ENCODE measurements around the gene VTI1A. TPM values are rescaled to one million over a fixed set of nuclear protein-coding genes. Genes with fewer than 3 reads are reported as not detected.
A peak's percentile ranks its signal among the peaks of the same experiment; 100 is the strongest.

VTI1A gene
- total and polyA plus RNA-seq, 2 of the 13 experiments (the other 11 are each of a cell fraction or from before 2014, with no cell fraction given), result 11.7 to 32.7 TPM

DNA sequence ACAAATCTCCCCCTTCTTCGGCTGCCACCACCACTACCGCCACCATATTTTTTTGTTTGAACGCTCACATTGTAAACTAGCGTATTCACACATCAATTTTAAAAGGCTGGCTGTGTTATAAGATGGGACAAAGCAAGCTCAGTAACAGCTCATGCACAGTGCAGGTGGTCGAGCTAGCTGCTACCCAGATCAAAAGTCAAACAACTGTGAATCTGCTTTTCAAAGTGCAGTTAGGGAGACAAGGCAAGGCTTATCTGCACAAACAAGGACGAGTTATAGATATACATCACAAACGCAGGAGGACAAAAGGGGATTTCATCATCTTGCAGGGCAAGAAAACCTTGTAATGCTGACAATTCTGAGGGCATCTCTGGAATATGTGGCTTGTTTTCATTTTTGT, 231.6 kb downstream of the VTI1A start (continued):
- TF ChIP-seq, protein P1, sequence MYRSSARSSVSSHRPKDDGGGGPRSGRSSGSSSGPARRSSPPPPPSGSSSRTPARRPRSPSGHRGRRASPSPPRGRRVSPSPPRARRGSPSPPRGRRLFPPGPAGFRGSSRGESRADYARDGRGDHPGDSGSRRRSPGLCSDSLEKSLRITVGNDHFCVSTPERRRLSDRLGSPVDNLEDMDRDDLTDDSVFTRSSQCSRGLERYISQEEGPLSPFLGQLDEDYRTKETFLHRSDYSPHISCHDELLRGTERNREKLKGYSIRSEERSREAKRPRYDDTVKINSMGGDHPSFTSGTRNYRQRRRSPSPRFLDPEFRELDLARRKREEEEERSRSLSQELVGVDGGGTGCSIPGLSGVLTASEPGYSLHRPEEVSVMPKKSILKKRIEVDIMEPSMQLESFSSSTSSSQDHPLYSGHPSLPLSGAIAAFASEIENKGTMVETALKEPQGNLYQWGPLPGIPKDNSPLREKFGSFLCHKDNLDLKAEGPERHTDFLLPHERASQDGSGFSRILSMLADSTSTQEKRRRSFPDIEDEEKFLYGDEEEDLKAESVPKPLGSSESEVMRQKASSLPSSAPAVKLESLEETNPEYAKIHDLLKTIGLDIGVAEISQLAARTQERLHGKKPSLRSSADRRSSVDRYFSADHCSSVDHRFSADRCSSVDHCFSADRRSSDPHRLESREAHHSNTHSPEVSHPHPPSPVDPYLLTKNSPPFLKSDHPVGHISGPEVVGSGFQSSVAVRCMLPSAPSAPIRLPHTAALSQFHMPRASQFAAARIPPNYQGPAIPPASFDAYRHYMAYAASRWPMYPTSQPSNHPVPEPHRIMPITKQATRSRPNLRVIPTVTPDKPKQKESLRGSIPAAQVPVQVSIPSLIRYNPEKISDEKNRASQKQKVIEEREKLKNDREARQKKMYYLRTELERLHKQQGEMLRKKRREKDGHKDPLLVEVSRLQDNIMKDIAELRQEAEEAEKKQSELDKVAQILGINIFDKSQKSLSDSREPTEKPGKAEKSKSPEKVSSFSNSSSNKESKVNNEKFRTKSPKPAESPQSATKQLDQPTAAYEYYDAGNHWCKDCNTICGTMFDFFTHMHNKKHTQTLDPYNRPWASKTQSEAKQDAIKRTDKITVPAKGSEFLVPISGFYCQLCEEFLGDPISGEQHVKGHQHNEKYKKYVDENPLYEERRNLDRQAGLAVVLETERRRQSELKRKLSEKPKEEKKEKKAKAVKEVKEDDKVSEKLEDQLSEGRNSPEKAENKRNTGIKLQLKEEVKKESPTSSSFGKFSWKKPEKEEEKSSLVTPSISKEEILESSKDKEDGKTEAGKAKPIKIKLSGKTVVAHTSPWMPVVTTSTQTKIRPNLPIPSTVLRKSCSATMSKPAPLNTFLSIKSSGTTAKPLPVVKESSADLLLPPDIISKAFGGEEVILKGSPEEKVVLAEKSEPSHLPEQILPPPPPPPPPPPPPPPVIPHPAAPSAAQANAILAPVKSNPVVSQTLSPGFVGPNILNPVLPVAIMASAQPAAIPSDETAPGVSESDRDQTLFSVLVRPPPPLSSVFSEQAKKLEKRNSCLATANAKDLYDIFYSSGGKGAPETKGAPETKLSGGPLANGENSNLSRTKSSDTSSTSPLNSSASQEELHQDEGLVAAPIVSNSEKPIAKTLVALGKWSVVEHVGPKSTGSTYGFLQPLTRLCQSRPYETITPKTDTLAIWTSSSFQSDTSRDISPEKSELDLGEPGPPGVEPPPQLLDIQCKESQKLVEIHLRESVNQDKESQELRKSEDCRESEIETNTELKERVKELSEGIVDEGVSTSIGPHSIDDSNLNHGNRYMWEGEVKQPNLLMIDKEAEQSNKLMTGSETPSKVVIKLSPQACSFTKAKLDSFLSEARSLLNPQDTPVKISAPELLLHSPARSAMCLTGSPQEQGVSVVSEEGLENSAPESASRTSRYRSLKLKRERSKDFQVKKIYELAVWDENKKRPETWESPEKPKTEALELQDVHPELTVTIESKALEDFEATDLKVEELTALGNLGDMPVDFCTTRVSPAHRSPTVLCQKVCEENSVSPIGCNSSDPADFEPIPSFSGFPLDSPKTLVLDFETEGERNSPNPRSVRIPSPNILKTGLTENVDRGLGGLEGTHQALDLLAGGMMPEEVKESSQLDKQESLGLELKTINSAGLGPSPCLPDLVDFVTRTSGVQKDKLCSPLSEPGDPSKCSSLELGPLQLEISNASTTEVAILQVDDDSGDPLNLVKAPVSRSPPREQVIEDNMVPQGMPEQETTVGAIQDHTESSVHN (CRISPR knock-in tag; IDR thresholded peaks at IDR 0.05), result no peak
- no peak for TF ChIP-seq CENPBD1 (CRISPR knock-in tag; IDR thresholded peaks at IDR 0.05; ENCODE audit: borderline replicate concordance, low read depth)
- TF ChIP-seq, protein P2, sequence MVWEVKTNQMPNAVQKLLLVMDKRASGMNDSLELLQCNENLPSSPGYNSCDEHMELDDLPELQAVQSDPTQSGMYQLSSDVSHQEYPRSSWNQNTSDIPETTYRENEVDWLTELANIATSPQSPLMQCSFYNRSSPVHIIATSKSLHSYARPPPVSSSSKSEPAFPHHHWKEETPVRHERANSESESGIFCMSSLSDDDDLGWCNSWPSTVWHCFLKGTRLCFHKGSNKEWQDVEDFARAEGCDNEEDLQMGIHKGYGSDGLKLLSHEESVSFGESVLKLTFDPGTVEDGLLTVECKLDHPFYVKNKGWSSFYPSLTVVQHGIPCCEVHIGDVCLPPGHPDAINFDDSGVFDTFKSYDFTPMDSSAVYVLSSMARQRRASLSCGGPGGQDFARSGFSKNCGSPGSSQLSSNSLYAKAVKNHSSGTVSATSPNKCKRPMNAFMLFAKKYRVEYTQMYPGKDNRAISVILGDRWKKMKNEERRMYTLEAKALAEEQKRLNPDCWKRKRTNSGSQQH (CRISPR knock-in tag; IDR thresholded peaks at IDR 0.05; ENCODE audit: low read depth), result no peak
- TF ChIP-seq, protein P3, sequence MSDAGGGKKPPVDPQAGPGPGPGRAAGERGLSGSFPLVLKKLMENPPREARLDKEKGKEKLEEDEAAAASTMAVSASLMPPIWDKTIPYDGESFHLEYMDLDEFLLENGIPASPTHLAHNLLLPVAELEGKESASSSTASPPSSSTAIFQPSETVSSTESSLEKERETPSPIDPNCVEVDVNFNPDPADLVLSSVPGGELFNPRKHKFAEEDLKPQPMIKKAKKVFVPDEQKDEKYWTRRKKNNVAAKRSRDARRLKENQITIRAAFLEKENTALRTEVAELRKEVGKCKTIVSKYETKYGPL (CRISPR knock-in tag; IDR thresholded peaks at IDR 0.05), result no peak
- no peak for TF ChIP-seq SP1 (IDR thresholded peaks at IDR 0.05)
- TF ChIP-seq SP1 (CRISPR knock-in tag; IDR thresholded peaks at IDR 0.05), result no peak
- peak; percentile 57 for TF ChIP-seq MAX (IDR thresholded peaks at IDR 0.05)
- TF ChIP-seq NPAS2 (CRISPR knock-in tag; IDR thresholded peaks at IDR 0.05; ENCODE audit: borderline replicate concordance), result no peak
- peak; percentile 99 for TF ChIP-seq SOX5 (CRISPR knock-in tag; IDR thresholded peaks at IDR 0.05; ENCODE audit: borderline replicate concordance)
- TF ChIP-seq SRY (CRISPR knock-in tag; IDR thresholded peaks at IDR 0.05), result no peak; the same call in 1 of the 2 replicates
- no peak for TF ChIP-seq IKZF1 (IDR thresholded peaks at IDR 0.05)
- no peak for TF ChIP-seq PTBP1 (IDR thresholded peaks at IDR 0.05; ENCODE audit: low read depth, low read length, poor library complexity, severe bottlenecking)
- no peak for TF ChIP-seq ZNF616 (CRISPR knock-in tag; IDR thresholded peaks at IDR 0.05; ENCODE audit: low read depth)
- peak; percentile 92 for TF ChIP-seq HOMEZ (CRISPR knock-in tag; IDR thresholded peaks at IDR 0.05; ENCODE audit: low read depth)
- TF ChIP-seq NR2C2 (CRISPR knock-in tag; IDR thresholded peaks at IDR 0.05; ENCODE audit: borderline replicate concordance), result peak; percentile 11; the same call in 1 of the 2 replicates
- TF ChIP-seq ZNF547 (CRISPR knock-in tag; IDR thresholded peaks at IDR 0.05), result no peak
- TF ChIP-seq ZNF891 (CRISPR knock-in tag; IDR thresholded peaks at IDR 0.05), result no peak
- TF ChIP-seq EZH2 (conservative IDR thresholded peaks at IDR 0.05; ENCODE audit: low read depth, low read length), result no peak

All from HepG2 (cell line).